Measurements from ENCODE around the gene FAM187B.

GRCh38 chr19:35272122-35272719 is 43.7 kb upstream of the FAM187B start:
- TF ChIP-seq, protein P1, sequence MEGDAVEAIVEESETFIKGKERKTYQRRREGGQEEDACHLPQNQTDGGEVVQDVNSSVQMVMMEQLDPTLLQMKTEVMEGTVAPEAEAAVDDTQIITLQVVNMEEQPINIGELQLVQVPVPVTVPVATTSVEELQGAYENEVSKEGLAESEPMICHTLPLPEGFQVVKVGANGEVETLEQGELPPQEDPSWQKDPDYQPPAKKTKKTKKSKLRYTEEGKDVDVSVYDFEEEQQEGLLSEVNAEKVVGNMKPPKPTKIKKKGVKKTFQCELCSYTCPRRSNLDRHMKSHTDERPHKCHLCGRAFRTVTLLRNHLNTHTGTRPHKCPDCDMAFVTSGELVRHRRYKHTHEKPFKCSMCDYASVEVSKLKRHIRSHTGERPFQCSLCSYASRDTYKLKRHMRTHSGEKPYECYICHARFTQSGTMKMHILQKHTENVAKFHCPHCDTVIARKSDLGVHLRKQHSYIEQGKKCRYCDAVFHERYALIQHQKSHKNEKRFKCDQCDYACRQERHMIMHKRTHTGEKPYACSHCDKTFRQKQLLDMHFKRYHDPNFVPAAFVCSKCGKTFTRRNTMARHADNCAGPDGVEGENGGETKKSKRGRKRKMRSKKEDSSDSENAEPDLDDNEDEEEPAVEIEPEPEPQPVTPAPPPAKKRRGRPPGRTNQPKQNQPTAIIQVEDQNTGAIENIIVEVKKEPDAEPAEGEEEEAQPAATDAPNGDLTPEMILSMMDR (IDR thresholded peaks at IDR 0.05): no peak
- no peak for TF ChIP-seq POLR2A (IDR thresholded peaks at IDR 0.05)
